Neural progenitor cell (in vitro differentiated cells): ENCODE results near the gene RBM15B.

Experiments used
- CTCF ChIP-seq: fragments of 200-600 bp; sonication (generic); IDR thresholded peaks from 2 replicates; pipeline ENCODE4 v1.5.1; 2017; ENCODE audit warnings: antibody characterized with exemption, mild to moderate bottlenecking
- EZH2phosphoT487 ChIP-seq: fragments of 200-600 bp; sonication (generic); IDR thresholded peaks from 2 replicates; pipeline ENCODE4 v1.6.1; 2017; ENCODE audit warnings: antibody characterized with exemption

GRCh38 chr3:51436998-51437639, 46.0 kb downstream of the RBM15B start:
- TF ChIP-seq EZH2phosphoT487 (no peak), CTCF (no peak)
